Myocyte (in vitro differentiated cells): ENCODE measurements around the gene STAT3. TPM values are rescaled to one million over a fixed set of nuclear protein-coding genes. Genes with fewer than 3 reads are reported as not detected.

Experiments used
- DNase-seq: peaks from one replicate; pipeline ENCODE4 v3.0.0-alpha.2; 2012; ENCODE audit warnings: low read depth
- total RNA-seq: library from RNA; depleted of rRNA; stranded (reverse); fragments of >200 nt; gene quantifications from 2 replicates; pipeline ENCODE4 v1.2.3, GENCODE V29; 2014

Gene STAT3
- total RNA-seq, 1 donor from 2014 or later: 159 TPM

GRCh38 chr17:42354956-42355843 is 33.0 kb downstream of the STAT3 start:
- DNase-seq: no peak

GRCh38 chr17:42348104-42348503 is 40.1 kb downstream of the STAT3 start:
- DNase-seq: no peak

DNA sequence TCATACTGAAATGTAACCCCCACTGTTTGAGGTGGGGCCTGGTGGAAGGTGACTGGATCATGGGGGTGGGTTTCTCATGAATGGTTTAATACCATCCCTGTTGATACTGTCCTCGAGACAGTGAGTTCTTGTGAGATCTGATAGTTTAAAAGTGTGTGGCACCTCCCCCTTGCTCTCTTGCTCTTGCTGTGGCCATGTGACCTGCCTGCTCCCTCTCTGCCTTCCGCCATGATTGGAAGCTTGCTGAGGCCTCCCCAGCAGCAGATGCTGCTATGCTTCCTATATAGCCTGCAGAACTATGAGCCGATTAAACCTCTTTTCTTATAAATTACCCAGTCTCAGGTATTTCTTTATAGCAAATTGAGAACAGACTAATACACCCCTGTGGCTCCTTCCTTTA is 40.6 kb downstream of the STAT3 start:
- DNase-seq: no peak

DNA sequence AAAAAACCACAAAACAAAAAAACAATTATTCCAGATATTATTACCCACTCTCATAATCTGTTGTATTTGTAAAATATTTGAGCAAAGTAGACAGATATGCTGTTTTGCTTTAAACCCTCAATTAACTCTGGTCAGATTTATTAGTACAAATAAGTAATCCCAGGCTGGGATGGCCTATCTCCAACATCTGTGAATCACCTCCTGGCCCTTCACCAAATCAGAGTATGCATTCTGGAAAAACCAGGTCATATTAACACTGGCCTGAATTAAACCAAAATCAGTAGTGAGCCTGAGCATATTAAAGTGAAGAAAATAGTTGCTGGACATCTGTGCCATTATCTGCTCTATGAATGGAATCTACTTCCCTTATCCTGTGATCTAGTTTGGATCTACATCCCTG is 41.0 kb downstream of the STAT3 start:
- DNase-seq: peak; percentile 62

GRCh38 chr17:42346481-42346880 is 41.8 kb downstream of the STAT3 start:
- no peak for DNase-seq

DNA sequence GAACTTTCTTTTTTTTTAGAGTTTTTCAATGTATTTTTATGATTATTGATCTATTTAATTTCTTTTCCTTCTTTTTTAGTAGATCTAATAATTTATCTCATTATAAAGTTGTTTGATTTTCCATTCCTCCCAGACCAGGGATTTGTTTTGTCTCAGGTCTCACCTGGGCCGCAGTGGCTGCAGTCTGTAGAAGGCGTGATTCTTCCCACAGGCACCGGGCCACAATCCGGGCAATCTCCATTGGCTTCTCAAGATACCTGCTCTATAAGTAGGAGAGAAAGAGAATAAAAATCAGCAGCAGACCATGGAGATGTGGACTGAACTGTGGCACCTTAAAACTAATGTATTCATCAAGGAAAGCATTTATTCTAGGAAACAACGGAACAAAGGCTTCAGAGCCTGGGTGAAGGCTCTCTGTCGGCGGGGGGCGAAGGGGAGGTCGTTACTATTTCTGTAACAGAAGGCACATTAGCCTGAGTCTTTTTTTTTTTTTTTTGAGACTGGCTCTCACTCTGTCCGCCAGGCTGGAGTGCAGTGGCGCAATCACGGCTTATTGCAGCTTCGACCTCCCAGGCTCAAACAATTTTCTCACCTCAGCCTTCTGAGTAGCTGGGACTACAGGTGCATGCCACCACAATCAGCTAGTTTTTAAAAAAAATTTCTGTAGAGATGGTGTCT is 42.7 kb downstream of the STAT3 start:
- DNase-seq: no peak

- peak; percentile 83 for DNase-seq
Observed at GRCh38 chr17:42342242-42343008, 45.8 kb downstream of the STAT3 start.

DNA sequence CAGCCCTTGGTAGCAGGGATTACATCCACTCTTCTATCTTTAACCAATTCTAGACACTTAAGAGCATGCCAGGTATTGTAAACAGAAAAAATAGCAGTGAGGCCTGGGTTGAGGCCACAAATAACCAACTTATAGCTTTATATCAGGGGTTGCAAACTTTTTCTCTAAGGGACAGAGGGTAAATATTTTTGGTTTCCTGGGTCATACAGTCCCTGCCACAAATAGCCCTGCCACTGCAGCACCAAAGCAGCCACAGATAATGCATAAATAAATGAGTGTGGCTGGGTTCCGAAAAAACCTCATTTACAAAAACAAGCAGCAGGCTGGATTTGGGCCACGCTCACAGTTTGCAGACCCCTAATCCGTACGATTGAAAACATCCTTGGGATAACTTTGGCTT is 46.7 kb downstream of the STAT3 start:
- no peak for DNase-seq

DNA sequence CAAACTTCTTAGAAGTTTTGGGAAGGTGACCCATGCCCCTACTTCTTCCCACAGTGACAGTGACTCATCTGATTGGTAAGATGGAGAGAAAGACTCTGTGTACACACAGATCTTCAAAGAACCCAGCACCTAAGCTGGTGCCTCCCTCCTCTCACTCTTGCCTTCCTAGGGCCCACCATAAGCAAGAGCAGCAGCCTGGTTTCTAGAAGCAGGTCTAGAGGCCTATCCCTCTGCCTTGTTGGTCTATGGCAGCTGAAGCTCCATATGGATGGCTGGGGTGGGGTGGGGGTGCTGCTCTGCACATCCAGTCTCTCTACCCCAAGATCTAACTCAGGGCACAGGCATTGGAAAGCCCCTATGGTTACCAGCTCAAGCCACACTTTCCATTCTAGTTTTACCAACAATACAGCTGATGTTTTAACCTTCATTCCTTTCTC is 47.5 kb downstream of the STAT3 start:
- DNase-seq: no peak

GRCh38 chr17:42339221-42339620 is 49.0 kb downstream of the STAT3 start:
- no peak for DNase-seq

DNA sequence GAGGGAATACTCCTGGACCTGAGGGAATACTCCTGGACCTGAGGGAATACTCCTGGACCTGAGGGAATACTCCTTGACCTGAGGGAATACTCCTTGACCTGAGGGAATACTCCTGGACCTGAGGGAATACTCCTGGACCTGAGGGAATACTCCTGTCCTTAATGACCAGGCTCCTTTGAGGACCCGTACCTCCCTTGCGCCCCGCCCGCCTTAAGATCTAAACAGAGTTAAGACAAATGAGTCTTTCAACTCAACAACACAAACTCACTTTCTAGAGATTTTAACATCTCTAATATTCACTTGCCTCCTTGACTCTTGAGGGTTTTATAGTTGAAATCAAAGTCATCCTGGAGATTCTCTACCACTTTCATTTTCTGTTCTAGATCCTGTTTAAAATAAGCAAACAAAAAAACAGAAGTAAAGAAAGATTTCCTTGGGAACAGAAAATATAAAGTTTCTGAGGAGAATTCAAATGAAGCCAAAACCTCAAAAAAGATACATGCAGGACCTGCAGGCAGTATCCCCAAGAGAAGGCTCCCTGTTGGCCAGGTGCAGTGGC is 49.7 kb downstream of the STAT3 start:
- no peak for DNase-seq

GRCh38 chr17:42337442-42337841 is 50.8 kb downstream of the STAT3 start:
- no peak for DNase-seq

GRCh38 chr17:42334677-42335076 is 53.6 kb downstream of the STAT3 start:
- DNase-seq: no peak

GRCh38 chr17:42333053-42333452 is 55.2 kb downstream of the STAT3 start:
- no peak for DNase-seq

DNA sequence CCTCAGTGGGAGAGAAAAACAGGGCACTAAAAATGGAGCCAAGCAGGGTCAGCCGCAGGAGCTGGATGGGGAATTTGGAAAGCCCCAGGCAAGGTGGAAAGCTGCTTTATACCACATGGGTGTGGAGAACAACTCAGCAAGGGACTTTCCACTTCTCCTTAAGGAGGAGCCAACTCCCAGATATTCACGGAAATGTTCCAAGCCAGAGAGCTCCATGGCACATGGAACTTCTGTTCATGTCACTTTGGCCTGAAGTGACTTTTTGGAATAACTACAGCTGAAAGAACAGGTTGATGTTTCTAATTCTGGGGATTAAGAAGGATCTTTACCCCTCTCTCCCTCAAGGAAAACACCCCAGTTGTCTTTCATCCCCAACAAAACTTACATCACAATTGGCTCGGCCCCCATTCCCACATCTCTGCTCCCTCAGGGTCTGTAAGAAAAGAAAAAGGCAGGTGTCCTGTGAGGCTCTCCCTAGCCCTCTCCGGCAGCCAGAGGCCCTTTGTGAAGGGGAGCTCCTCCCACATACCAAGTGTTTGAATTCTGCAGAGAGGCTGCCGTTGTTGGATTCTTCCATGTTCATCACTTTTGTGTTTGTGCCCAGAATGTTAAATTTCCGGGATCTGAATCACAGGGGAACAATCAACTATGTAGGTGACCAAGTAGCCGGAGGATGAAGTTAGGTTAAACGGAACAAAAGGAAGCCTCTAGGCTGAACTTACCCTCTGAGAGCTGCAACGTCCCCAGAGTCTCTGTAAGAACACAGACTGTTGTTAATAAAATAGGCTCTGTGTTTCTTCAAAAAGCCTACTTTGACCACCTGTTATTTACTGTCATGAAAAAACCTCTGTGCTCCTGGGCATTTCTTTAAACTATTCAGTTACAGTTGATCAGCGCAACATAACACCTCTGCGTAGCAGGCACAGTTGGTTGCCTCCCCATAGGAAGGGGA is 58.9 kb downstream of the STAT3 start:
- DNase-seq: peak; percentile 90

GRCh38 chr17:42325026-42325425 is 63.2 kb downstream of the STAT3 start:
- DNase-seq: peak; percentile 92

DNA sequence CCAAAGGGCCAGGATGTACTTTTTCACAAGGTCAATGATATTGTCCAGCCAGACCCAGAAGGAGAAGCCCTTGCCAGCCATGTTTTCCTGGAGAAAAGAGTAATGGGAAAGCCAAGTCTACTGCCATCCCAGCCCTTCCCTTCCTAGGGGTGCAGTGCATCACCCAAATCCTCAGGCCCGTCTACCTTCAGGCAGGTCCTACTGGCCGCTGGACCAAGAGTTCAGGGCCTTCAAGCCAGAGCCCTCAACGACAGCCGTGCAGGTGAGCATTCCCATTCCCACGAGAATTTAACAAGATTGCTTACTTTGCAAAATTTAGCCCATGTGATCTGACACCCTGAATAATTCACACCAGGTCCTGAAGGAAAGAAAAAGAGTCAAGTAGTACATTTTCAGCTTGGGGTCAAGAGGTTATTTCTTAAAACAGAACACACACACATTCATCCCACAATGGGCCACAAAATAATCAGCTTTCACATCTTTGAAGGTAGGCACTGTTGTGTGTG is 64.9 kb downstream of the STAT3 start:
- DNase-seq: no peak

DNA sequence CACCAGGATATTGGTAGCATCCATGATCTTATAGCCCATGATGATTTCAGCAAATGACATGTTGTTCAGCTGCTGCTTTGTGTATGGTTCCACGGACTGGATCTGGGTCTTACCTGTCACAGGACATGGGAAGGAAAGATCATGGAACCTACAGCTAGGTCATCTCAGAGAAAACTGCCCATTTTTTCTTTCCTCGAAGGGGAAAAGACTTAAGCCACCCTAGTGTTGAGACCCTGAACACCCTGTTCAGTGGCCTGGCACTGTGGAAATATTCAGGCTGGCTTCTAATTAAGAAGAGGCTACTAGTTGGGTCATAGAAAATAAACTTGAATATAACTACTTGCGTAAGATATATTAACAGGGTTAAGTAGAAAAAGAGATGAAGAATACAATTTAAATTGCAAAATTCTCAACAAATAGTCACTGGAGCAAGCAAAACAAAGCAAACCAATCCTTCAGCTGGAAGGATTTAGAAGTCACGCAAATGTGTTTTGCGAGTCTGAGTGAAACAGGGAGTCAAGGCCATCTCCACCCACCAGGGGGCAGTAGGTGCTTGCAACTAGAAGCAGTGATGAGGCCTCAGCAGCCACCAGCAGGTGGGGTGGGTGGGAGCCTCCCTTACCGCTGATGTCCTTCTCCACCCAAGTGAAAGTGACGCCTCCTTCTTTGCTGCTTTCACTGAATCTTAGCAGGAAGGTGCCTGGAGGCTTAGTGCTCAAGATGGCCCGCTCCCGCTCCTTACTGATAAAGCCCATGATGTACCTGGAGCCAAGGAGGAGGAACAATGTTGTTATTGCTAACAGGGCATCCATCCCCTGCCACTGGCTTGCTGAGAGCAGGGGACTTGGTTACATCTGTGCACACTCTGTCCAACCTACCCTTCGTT is 65.6 kb downstream of the STAT3 start:
- DNase-seq: peak; percentile 92

DNA sequence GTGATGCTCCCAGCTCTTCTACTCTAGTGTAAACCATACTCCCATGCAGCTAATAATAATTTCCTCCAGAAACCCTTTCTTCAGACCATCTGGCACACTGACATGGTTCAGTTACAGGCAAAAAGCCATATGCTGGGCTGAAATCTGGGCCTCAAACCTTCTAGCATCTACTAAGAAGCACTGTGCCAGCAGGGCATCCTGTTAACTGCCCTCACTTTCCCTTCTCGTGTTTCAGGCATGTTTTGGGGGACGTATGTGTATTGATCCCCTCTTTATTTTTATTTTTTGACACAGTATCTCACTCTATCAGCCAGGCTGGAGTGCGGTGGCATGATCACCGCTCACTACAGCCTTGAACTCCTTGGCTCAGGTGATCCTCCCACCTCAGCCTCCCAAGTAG is 66.7 kb downstream of the STAT3 start:
- DNase-seq: no peak
